HG03571 (cell line): ENCODE data around the gene SNF8.

Source experiments
- ATAC-seq: cut with Tn5 transposase; IDR thresholded peaks from one replicate; pipeline ENCODE4 v1.9.1; 2021; ENCODE audit not compliant: unreplicated experiment

SNF8 gene

DNA sequence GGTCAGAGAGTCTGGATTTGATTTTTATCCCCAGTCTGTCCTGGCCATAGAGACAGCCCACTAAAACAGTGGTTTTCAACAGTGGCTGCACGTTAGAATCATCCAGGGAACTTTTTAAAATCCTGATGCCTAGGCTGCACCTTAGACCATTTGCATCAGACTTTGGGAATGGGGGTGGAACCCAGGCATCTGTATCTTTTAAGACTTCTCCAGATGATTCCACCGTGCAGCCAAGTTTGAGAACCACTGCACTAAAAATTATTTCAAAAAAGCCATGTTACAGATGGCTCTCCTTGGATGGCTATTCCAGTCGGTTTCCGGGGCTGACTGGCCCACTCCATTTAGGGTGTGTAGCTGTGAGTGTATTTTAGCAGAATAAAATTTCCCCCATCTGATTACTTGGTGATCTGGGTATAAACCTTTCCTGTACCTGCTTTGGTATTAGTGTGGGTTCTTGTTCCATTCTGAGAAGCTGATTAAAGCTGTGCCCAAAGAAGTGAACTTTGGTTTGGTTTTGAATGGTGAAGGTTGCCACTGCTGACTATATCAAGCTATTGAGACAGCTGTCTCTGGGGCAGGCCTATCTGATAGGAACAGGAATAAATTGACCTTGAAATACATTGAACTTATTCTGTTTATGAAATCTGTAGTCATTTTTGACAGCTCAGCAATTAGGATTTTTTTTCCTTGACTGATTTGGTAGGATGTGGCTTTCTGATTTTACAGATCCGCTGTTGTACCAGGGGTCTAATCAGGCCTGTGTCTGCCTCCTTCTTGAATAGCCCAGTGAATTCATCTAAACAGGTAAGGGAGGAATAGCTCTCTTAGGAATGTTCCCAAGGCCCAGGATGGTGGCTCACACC, 50.8 kb downstream of the SNF8 start:
- no peak for ATAC-seq

DNA sequence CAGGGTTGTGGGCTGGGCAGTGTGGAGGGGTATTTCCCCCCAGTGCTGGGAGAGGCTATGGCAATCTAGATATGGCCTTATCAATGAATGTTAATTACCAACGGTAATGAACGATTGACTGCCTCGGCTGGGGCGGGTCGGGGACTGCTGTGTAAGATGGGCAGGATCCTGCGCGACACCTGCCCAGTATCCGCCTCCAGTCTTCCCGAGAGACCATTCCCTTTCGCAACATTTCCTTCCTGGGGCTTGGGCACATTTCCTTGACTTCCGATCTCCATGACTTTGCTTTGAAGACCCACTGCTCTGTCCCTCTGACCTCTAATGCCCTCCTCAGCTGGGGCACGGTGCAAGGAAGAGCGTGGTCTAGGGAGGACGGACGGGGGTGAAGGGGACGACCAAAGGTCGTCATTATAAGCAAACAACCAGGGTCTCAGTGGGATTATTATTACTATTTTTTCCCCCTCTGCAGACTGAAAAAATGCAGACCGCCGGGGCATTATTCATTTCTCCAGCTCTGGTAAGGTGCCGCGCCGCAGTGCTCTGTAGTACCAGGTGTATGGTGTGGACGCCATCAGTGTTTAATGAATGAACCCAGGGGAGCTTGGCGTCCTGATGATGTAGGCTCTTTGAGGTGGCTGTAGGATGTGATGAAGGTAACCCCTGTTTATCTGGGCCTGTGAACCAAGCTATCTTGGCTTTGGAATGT, 51.5 kb downstream of the SNF8 start:
- no peak for ATAC-seq

- ATAC-seq: no peak
These were observed 54.6 kb downstream of the SNF8 start for GRCh38 chr17:48890086-48890485.

DNA sequence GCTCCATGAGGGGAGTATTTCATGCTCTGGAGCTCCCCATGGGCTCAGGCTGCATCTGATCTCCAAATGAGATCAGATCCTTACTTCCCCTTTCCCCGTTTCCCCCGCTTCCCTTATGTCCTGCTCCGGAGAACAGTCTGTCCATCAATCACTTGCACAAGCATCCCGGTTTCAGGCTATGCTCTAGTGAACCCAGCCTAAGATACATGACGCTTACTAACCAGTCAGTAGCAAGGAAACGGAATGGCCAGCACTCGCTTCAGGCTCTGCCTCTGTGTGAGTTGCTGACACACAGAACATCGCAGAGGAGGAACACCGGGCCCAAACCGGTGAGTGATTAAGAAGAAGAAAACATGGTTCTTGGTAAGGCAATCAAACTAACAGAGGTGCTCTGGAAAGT, 61.5 kb downstream of the SNF8 start:
- ATAC-seq: no peak

- ATAC-seq: no peak
These were observed 62.4 kb downstream of the SNF8 start for GRCh38 chr17:48882272-48882671.
